HepG2 (cell line): ENCODE results near the gene N4BP2. TPM values are rescaled to one million over a fixed set of nuclear protein-coding genes. Genes with fewer than 3 reads are reported as not detected.

ENCODE experiments used
- ATAC-seq: fragments of 200-7000 bp; cut with Tn5 transposase; 3 replicates; pipeline ENCODE4 v1.9.1; 2020; ENCODE audit warnings: mild to moderate bottlenecking, moderate library complexity
- BruUV-seq: library from RNA; stranded (reverse); fragments of 400-500 nt; replicated peaks from 2 replicates; lab custom pipeline; 2021; lab: Mats Ljungman, UMichigan
- CTCF ChIA-PET: fragments of 300-600 bp; formaldehyde crosslinking; extraction: SDS; loops from one replicate; lab custom pipeline; 2021; ENCODE audit warnings: low total read pairs, inconsistent platforms, low intra/inter-chr PET ratio; lab: Yijun Ruan, JAX
- POLR2A ChIA-PET: fragments of 350-600 bp; sonication (Branson Sonifier 250); formaldehyde crosslinking; loops from one replicate; lab custom pipeline; 2020; ENCODE audit warnings: antibody characterized with exemption, inconsistent platforms; lab: Yijun Ruan, JAX
- DNase-seq: peaks from one replicate; pipeline ENCODE4 v3.0.0-alpha.2; 2015; ENCODE audit warnings: low spot score
- FAIRE-seq: peaks from 3 replicates; lab custom pipeline; 2011; peaks lifted over from hg19 to GRCh38; lab: Jason Lieb, UNC
- H2AFZ ChIP-seq: one replicate; pipeline ENCODE4 v1.6.1; 2011; ENCODE audit warnings: low read length, inconsistent platforms
- H3K27ac ChIP-seq: fragments of 300-600 bp; 3 replicates; pipeline ENCODE4 v1.8.0; 2011; ENCODE audit warnings: mixed run types, mild to moderate bottlenecking, mixed read lengths, low read length, inconsistent platforms; ENCODE audit not compliant: insufficient read depth; ENCODE audit errors: extremely low read length
- H3K27me3 ChIP-seq, 2 experiments: fragments of 200-600 bp in 1 of 2; 2 replicates in 1 of 2; 3 replicates in 1 of 2; pipeline versions ENCODE4 v1.6.0 to v1.8.0; 2011; ENCODE audit warnings: low read length in 2 of 2, mild to moderate bottlenecking in 2 of 2, moderate library complexity in 2 of 2, inconsistent platforms in 1 of 2; ENCODE audit not compliant: insufficient read depth in 2 of 2, control insufficient read depth in 1 of 2
- H3K36me3 ChIP-seq, 2 experiments: fragments of 200-600 bp in 1 of 2; replicated peaks in 1 of 2; 2 replicates in 1 of 2; 3 replicates in 1 of 2; pipeline versions ENCODE4 v1.5.1 to v1.8.0; 2011; ENCODE audit warnings: low read length in 2 of 2, inconsistent platforms in 1 of 2; ENCODE audit not compliant: insufficient read depth in 2 of 2, control insufficient read depth in 1 of 2
- H3K4me1 ChIP-seq: 2 replicates; pipeline ENCODE4 v1.5.1; 2012; ENCODE audit warnings: low read length, inconsistent platforms; ENCODE audit not compliant: insufficient read depth
- H3K4me2 ChIP-seq: 2 replicates; pipeline ENCODE4 v1.6.0; 2011; ENCODE audit warnings: low read depth, low read length, inconsistent platforms
- H3K4me3 ChIP-seq, 3 experiments: fragments of 200-600 bp in 1 of 3; sonication (generic), shearing (Covaris generic) in 1 of 3; replicated peaks in 1 of 3; 2 replicates each; pipeline ENCODE4 v1.5.1; 2011 to 2016; ENCODE audit warnings: low read length in 3 of 3, inconsistent platforms in 2 of 3, low read depth in 2 of 3, mild to moderate bottlenecking in 2 of 3, control low read depth in 1 of 3, mixed read lengths in 1 of 3; ENCODE audit not compliant: insufficient read depth in 1 of 3
- H3K79me2 ChIP-seq: one replicate; pipeline ENCODE4 v1.6.1; 2011; ENCODE audit warnings: low read length, inconsistent platforms; ENCODE audit not compliant: insufficient read depth
- H3K9ac ChIP-seq: 2 replicates; pipeline ENCODE4 v1.6.0; 2011; ENCODE audit warnings: mild to moderate bottlenecking, low read depth, low read length, inconsistent platforms; ENCODE audit not compliant: insufficient read depth
- H3K9me3 ChIP-seq: 2 replicates; pipeline ENCODE4 v1.5.1; 2012; ENCODE audit warnings: mild to moderate bottlenecking, low read length
- H4K20me1 ChIP-seq: 2 replicates; pipeline ENCODE4 v1.6.0; 2011; ENCODE audit warnings: inconsistent platforms, mild to moderate bottlenecking, low read length, moderate library complexity; ENCODE audit not compliant: insufficient read depth
- KLF12 ChIP-seq: sonication (generic); formaldehyde crosslinking; IDR thresholded peaks from 2 replicates; pipeline ENCODE4 v1.4.0; 2020; ENCODE audit warnings: missing genetic modification reagents, borderline replicate concordance
- MEIS1 ChIP-seq: sonication (generic); formaldehyde crosslinking; IDR thresholded peaks from 2 replicates; pipeline ENCODE4 v1.9.0; 2021; ENCODE audit warnings: mild to moderate bottlenecking, missing genetic modification reagents, moderate library complexity, borderline replicate concordance
- SMAD1 ChIP-seq: sonication (generic); formaldehyde crosslinking; IDR thresholded peaks from 2 replicates; pipeline ENCODE4 v1.4.0; 2020; ENCODE audit warnings: missing genetic modification reagents, low read depth, mild to moderate bottlenecking, borderline replicate concordance
- TOE1 ChIP-seq: sonication (generic); formaldehyde crosslinking; IDR thresholded peaks from 2 replicates; pipeline ENCODE4 v1.4.0; 2020; ENCODE audit warnings: mild to moderate bottlenecking, missing genetic modification reagents
- ZNF383 ChIP-seq: sonication (generic); formaldehyde crosslinking; IDR thresholded peaks from 2 replicates; pipeline ENCODE4 v1.4.0; 2020; ENCODE audit warnings: missing genetic modification reagents, mild to moderate bottlenecking, borderline replicate concordance
- ZNF557 ChIP-seq: sonication (generic); formaldehyde crosslinking; IDR thresholded peaks from 2 replicates; pipeline ENCODE4 v1.4.0; 2020; ENCODE audit warnings: missing genetic modification reagents
- ZNF713 ChIP-seq: sonication (generic); formaldehyde crosslinking; IDR thresholded peaks from 2 replicates; pipeline ENCODE4 v1.4.0; 2020; ENCODE audit warnings: mild to moderate bottlenecking, missing genetic modification reagents
- ZNF775 ChIP-seq: sonication (generic); formaldehyde crosslinking; IDR thresholded peaks from 2 replicates; pipeline ENCODE4 v1.4.0; 2020; ENCODE audit warnings: missing genetic modification reagents, mild to moderate bottlenecking, moderate library complexity, borderline replicate concordance
- ZNF841 ChIP-seq: sonication (generic); formaldehyde crosslinking; IDR thresholded peaks from 2 replicates; pipeline ENCODE4 v1.8.1; 2023; ENCODE audit warnings: missing genetic modification reagents, borderline replicate concordance
- WGBS: methylation state at CpG from one replicate; pipeline ENCODE4 v1.1.6; 2017; ENCODE audit warnings: low lambda C conversion rate; 5-methylcytosine and 5-hydroxymethylcytosine counted together
- in situ Hi-C: cut with HindIII; loops from 2 replicates; pipeline ENCODE4 v1.10.0; 2017; ENCODE audit warnings: low pct_unique_long_range_greater_than_20kb; ENCODE audit not compliant: extremely low pct_ligation_motif_present
- intact Hi-C: fragments of 100-400 bp; cut with micrococcal nuclease; formaldehyde crosslinking; loops from one replicate; pipeline ENCODE4 v1.10.0; 2022; ENCODE audit not compliant: unreplicated experiment
- polyA plus RNA-seq, 8 experiments: library from polyadenylated mRNA; depleted of rRNA in 3 of 8; stranded (reverse) in 7 of 8; unstranded in 1 of 8; fragments of >200 nt; fragmentation: Illumina TruSeq in 4 of 8; extraction: Trizol in 4 of 8; gene quantifications; 2 replicates each; pipeline versions ENCODE4 v1.2.1 to v1.2.3, GENCODE V29; 2011 to 2016; ENCODE audit warnings: low read depth in 4 of 8, missing spikeins in 1 of 8, mixed read lengths in 1 of 8; ENCODE audit not compliant: insufficient read depth in 1 of 8
- total RNA-seq, 5 experiments: library from RNA; depleted of rRNA; stranded (reverse); fragments of >200 nt; fragmentation: Illumina TruSeq; extraction: Trizol; gene quantifications; 2 replicates each; pipeline ENCODE4 v1.2.3, GENCODE V29; 2016; ENCODE audit warnings: low read depth in 1 of 5
- TF ChIP-seq, protein P1 (sequence below): sonication (generic); formaldehyde crosslinking; conservative IDR thresholded peaks from 2 replicates; pipeline ENCODE4 v1.4.0; 2020; ENCODE audit warnings: mild to moderate bottlenecking, missing genetic modification reagents, moderate library complexity
- TF ChIP-seq, protein P2 (sequence below), 2 experiments: sonication (generic) in 1 of 2; formaldehyde crosslinking in 1 of 2; IDR thresholded peaks; 2 replicates each; pipeline versions ENCODE4 v1.4.0 to v1.6.1; 2016 to 2020; ENCODE audit warnings: borderline replicate concordance in 1 of 2, low read depth in 1 of 2, mild to moderate bottlenecking in 1 of 2, missing genetic modification reagents in 1 of 2
- TF ChIP-seq, protein P3 (sequence below): conservative IDR thresholded peaks from 2 replicates; pipeline ENCODE4 v1.6.1; 2018; ENCODE audit warnings: missing genetic modification reagents
- TF ChIP-seq, protein P4 (sequence below), 2 experiments: sonication (generic) in 1 of 2; formaldehyde crosslinking in 1 of 2; IDR thresholded peaks; 2 replicates each; pipeline versions ENCODE4 v1.4.0 to v1.6.1; 2018 to 2020; ENCODE audit warnings: missing genetic modification reagents in 2 of 2, borderline replicate concordance in 1 of 2, low read depth in 1 of 2, mild to moderate bottlenecking in 1 of 2, missing biosample characterization in 1 of 2

The N4BP2 gene
- total and polyA plus RNA-seq, 2 of the 13 experiments (the other 11 are each of a cell fraction or from before 2014, with no cell fraction given): 5.6 to 12.9 TPM

DNA sequence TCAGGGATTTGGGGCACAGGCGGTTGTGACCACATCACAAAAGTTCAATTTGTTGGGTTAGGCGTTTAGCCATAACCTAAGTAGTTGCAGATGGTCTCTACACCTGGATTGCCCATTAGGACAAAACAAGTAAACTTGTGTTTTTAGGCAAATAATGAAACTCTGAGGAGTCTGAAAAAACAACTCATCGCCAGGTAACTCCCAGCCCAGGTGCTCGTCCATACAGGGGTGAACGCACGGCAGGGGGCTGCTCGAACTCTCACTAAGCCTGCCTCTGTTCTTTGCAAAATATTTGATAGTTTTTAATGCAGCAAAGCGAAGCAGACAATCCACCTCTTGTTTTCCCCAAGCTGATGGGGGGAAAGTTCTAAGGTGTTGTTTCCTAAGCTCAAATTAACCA lies 139.6 kb downstream of the N4BP2 start:
- Histone ChIP-seq H3K27ac (no peak overlapping the region), H2AFZ (no peak overlapping the region)
- BruUV-seq: no TSS peak
- CTCF ChIA-PET: no interaction called here
- TF ChIP-seq, protein P1, sequence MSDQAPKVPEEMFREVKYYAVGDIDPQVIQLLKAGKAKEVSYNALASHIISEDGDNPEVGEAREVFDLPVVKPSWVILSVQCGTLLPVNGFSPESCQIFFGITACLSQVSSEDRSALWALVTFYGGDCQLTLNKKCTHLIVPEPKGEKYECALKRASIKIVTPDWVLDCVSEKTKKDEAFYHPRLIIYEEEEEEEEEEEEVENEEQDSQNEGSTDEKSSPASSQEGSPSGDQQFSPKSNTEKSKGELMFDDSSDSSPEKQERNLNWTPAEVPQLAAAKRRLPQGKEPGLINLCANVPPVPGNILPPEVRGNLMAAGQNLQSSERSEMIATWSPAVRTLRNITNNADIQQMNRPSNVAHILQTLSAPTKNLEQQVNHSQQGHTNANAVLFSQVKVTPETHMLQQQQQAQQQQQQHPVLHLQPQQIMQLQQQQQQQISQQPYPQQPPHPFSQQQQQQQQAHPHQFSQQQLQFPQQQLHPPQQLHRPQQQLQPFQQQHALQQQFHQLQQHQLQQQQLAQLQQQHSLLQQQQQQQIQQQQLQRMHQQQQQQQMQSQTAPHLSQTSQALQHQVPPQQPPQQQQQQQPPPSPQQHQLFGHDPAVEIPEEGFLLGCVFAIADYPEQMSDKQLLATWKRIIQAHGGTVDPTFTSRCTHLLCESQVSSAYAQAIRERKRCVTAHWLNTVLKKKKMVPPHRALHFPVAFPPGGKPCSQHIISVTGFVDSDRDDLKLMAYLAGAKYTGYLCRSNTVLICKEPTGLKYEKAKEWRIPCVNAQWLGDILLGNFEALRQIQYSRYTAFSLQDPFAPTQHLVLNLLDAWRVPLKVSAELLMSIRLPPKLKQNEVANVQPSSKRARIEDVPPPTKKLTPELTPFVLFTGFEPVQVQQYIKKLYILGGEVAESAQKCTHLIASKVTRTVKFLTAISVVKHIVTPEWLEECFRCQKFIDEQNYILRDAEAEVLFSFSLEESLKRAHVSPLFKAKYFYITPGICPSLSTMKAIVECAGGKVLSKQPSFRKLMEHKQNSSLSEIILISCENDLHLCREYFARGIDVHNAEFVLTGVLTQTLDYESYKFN (CRISPR knock-in tag): no peak
- no peak for TF ChIP-seq TOE1 (CRISPR knock-in tag)
- TF ChIP-seq KLF12: no peak
- TF ChIP-seq SMAD1: no peak
- TF ChIP-seq MEIS1 (CRISPR knock-in tag): no peak
- TF ChIP-seq ZNF557: no peak
- no peak for TF ChIP-seq ZNF841 (CRISPR knock-in tag)
- TF ChIP-seq, protein P2, sequence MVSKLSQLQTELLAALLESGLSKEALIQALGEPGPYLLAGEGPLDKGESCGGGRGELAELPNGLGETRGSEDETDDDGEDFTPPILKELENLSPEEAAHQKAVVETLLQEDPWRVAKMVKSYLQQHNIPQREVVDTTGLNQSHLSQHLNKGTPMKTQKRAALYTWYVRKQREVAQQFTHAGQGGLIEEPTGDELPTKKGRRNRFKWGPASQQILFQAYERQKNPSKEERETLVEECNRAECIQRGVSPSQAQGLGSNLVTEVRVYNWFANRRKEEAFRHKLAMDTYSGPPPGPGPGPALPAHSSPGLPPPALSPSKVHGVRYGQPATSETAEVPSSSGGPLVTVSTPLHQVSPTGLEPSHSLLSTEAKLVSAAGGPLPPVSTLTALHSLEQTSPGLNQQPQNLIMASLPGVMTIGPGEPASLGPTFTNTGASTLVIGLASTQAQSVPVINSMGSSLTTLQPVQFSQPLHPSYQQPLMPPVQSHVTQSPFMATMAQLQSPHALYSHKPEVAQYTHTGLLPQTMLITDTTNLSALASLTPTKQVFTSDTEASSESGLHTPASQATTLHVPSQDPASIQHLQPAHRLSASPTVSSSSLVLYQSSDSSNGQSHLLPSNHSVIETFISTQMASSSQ (IDR thresholded peaks at IDR 0.05; ENCODE audit: low read depth): no peak
- TF ChIP-seq, protein P2 (CRISPR knock-in tag; IDR thresholded peaks at IDR 0.05; ENCODE audit: borderline replicate concordance): no peak
- no peak for TF ChIP-seq ZNF713 (CRISPR knock-in tag)
- no peak for TF ChIP-seq ZNF383 (CRISPR knock-in tag)
- no peak for TF ChIP-seq ZNF775
- TF ChIP-seq, protein P3, sequence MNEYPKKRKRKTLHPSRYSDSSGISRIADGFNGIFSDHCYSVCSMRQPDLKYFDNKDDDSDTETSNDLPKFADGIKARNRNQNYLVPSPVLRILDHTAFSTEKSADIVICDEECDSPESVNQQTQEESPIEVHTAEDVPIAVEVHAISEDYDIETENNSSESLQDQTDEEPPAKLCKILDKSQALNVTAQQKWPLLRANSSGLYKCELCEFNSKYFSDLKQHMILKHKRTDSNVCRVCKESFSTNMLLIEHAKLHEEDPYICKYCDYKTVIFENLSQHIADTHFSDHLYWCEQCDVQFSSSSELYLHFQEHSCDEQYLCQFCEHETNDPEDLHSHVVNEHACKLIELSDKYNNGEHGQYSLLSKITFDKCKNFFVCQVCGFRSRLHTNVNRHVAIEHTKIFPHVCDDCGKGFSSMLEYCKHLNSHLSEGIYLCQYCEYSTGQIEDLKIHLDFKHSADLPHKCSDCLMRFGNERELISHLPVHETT (CRISPR knock-in tag): no peak
- TF ChIP-seq, protein P4, sequence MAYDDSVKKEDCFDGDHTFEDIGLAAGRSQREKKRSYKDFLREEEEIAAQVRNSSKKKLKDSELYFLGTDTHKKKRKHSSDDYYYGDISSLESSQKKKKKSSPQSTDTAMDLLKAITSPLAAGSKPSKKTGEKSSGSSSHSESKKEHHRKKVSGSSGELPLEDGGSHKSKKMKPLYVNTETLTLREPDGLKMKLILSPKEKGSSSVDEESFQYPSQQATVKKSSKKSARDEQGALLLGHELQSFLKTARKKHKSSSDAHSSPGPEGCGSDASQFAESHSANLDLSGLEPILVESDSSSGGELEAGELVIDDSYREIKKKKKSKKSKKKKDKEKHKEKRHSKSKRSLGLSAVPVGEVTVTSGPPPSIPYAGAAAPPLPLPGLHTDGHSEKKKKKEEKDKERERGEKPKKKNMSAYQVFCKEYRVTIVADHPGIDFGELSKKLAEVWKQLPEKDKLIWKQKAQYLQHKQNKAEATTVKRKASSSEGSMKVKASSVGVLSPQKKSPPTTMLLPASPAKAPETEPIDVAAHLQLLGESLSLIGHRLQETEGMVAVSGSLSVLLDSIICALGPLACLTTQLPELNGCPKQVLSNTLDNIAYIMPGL (CRISPR knock-in tag; IDR thresholded peaks at IDR 0.05; ENCODE audit: borderline replicate concordance in 1 of 2, low read depth in 1 of 2): no peak
- TF ChIP-seq, all 625 proteins: peak for 0
- H3K79me2 ChIP-seq: no peaks in the 10 kb centered on the region
- in situ Hi-C loops (no loop called here), intact Hi-C loops (no loop called here)
- H3K4me3 ChIP-seq: no peak overlapping the region
- H3K4me1 ChIP-seq: peaks cover 55% of the 10 kb centered on the region
- no peak for DNase-seq
- H3K9me3 ChIP-seq: no peaks in the 10 kb centered on the region
- WGBS: 92% methylated on average over 8 of the region's 8 CpGs
- no peaks in the 10 kb centered on the region for H3K36me3 ChIP-seq
- POLR2A ChIA-PET: no interaction called here
- H4K20me1 ChIP-seq: no peaks in the 10 kb centered on the region
- H3K4me2 ChIP-seq: no peak overlapping the region
- no peaks in the 10 kb centered on the region; a peak in 1 of 5 replicates for H3K27me3 ChIP-seq
- ATAC-seq: no peak
- H3K9ac ChIP-seq: no peak overlapping the region
- FAIRE-seq: no peak
